Measurements from ENCODE around the gene F3.

DNA sequence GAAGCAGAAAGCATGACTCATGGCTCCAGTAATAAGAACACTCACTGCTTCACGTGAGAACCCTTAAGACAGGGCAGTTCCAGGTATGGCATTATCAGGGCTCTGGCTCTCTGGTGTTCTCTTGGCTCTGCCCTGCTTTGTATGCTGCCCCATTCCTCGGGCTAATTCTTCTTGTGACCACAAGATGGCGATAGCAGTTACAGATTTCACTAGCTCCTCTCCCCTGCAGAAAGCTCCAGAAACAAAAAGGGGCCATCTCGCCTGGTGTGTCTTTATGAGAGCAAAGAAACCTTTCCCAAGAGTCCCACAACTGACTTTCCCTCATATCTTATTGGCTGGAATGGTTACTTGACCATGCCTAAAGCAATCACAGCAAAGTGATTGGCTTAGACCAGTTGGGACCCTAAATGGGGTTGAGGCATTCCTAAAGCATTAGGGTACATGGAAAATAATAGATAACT is 60.1 kb downstream of the F3 start:
- TF ChIP-seq, protein P1, sequence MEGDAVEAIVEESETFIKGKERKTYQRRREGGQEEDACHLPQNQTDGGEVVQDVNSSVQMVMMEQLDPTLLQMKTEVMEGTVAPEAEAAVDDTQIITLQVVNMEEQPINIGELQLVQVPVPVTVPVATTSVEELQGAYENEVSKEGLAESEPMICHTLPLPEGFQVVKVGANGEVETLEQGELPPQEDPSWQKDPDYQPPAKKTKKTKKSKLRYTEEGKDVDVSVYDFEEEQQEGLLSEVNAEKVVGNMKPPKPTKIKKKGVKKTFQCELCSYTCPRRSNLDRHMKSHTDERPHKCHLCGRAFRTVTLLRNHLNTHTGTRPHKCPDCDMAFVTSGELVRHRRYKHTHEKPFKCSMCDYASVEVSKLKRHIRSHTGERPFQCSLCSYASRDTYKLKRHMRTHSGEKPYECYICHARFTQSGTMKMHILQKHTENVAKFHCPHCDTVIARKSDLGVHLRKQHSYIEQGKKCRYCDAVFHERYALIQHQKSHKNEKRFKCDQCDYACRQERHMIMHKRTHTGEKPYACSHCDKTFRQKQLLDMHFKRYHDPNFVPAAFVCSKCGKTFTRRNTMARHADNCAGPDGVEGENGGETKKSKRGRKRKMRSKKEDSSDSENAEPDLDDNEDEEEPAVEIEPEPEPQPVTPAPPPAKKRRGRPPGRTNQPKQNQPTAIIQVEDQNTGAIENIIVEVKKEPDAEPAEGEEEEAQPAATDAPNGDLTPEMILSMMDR (optimal IDR thresholded peaks at IDR 0.05 in 1 of 3, IDR thresholded peaks at IDR 0.05 in 1 of 3, conservative IDR thresholded peaks at IDR 0.05 in 1 of 3; ENCODE audit: extremely low read depth in 1 of 3, insufficient read depth in 2 of 3, low read length in 3 of 3): peak; percentile 78 to 88 (median 85)
- TF ChIP-seq EZH2 (IDR thresholded peaks at IDR 0.05; ENCODE audit: low read length): no peak
